Smooth muscle cell (in vitro differentiated cells): ENCODE measurements around the gene RIBC2. TPM values are rescaled to one million over a fixed set of nuclear protein-coding genes. Genes with fewer than 3 reads are reported as not detected.

ENCODE experiments used
- DNase-seq: peaks from one replicate; lab custom pipeline; 2025; ENCODE audit not compliant: unreplicated experiment; lab: John Stamatoyannopoulos, UW
- H2AFZ ChIP-seq: fragments of 200-600 bp; sonication (generic); 2 replicates; pipeline ENCODE4 v1.6.0; 2016; ENCODE audit warnings: antibody characterized with exemption, low read depth, mild to moderate bottlenecking
- H3F3A ChIP-seq: fragments of 200-600 bp; sonication (generic); 2 replicates; pipeline ENCODE4 v1.6.0; 2017; ENCODE audit warnings: antibody characterized with exemption, low read depth
- H3K27ac ChIP-seq: fragments of 200-600 bp; sonication (generic); 2 replicates; pipeline ENCODE4 v1.5.1; 2016; ENCODE audit warnings: low read depth, mild to moderate bottlenecking
- H3K27me3 ChIP-seq: fragments of 200-600 bp; sonication (generic); 2 replicates; pipeline ENCODE4 v1.6.1; 2016; ENCODE audit warnings: low read depth, mild to moderate bottlenecking
- H3K36me3 ChIP-seq: fragments of 200-600 bp; sonication (generic); 2 replicates; pipeline ENCODE4 v1.5.1; 2016; ENCODE audit warnings: low read depth
- H3K4me1 ChIP-seq: fragments of 200-600 bp; sonication (generic); 2 replicates; pipeline ENCODE4 v1.5.1; 2016; ENCODE audit warnings: low read depth
- H3K4me2 ChIP-seq: fragments of 200-600 bp; sonication (generic); 2 replicates; pipeline ENCODE4 v1.6.0; 2016; ENCODE audit warnings: mild to moderate bottlenecking
- H3K4me3 ChIP-seq: fragments of 200-600 bp; sonication (generic); 2 replicates; pipeline ENCODE4 v1.5.1; 2016; ENCODE audit warnings: mild to moderate bottlenecking
- H3K79me2 ChIP-seq: fragments of 200-600 bp; sonication (generic); 2 replicates; pipeline ENCODE4 v1.6.0; 2016; ENCODE audit warnings: low read depth, mild to moderate bottlenecking
- H3K9ac ChIP-seq: fragments of 200-600 bp; sonication (generic); 2 replicates; pipeline ENCODE4 v1.6.0; 2016; ENCODE audit warnings: low read depth
- H3K9me3 ChIP-seq: fragments of 200-600 bp; sonication (generic); replicated peaks from 2 replicates; pipeline ENCODE4 v1.5.1; 2016; ENCODE audit warnings: low read depth
- H4K20me1 ChIP-seq: fragments of 200-600 bp; sonication (generic); 2 replicates; pipeline ENCODE4 v1.6.0; 2016; ENCODE audit warnings: low read depth
- CTCF ChIP-seq: fragments of 200-600 bp; sonication (generic); IDR thresholded peaks from 2 replicates; pipeline ENCODE4 v1.5.1; 2017; ENCODE audit warnings: borderline replicate concordance, mild to moderate bottlenecking, antibody characterized with exemption; ENCODE audit not compliant: insufficient read depth, poor library complexity, severe bottlenecking
- WGBS: methylation state at CpG from one replicate; pipeline ENCODE4 v1.1.7; 2016; ENCODE audit warnings: low lambda C conversion rate; 5-methylcytosine and 5-hydroxymethylcytosine counted together
- polyA plus RNA-seq: library from polyadenylated mRNA; unstranded; fragments of >200 nt; fragmentation: Nextera tagmentation; extraction: Ambion mirVana; gene quantifications from 2 replicates; pipeline ENCODE4 v1.2.1, GENCODE V29; 2016
- total RNA-seq: library from RNA; depleted of rRNA; stranded (reverse); fragments of >200 nt; gene quantifications from 2 replicates; pipeline ENCODE4 v1.2.3, GENCODE V29; 2014

Gene RIBC2
- total and polyA plus RNA-seq, 2 experiments from 2014 or later: 1.6 to 2.6 TPM

GRCh38 chr22:45455212-45455611, 41.7 kb downstream of the RIBC2 start:
- no peak for TF ChIP-seq CTCF
- Histone ChIP-seq H2AFZ (no peak overlapping the region), H3K9ac (no peak overlapping the region), H3K9me3 (no peaks in the 10 kb centered on the region), H3K27ac (no peak overlapping the region), H3F3A (peaks cover 4% of the 10 kb centered on the region), H3K4me1 (no peaks in the 10 kb centered on the region), H3K4me3 (no peak overlapping the region), H3K4me2 (no peak overlapping the region), H4K20me1 (no peaks in the 10 kb centered on the region), H3K27me3 (no peaks in the 10 kb centered on the region), H3K79me2 (no peaks in the 10 kb centered on the region), H3K36me3 (no peaks in the 10 kb centered on the region)
- WGBS: 69% methylated on average over 14 of the region's 14 CpGs
- DNase-seq: no peak

- no peak overlapping the region for H3K4me2 ChIP-seq
- H3K79me2 ChIP-seq: no peaks in the 10 kb centered on the region
- 85% methylated on average over 4 of the region's 4 CpGs for WGBS
- no peak overlapping the region for H3K27ac ChIP-seq
- H3K9ac ChIP-seq: no peak overlapping the region
- no peaks in the 10 kb centered on the region for H4K20me1 ChIP-seq
- no peak for TF ChIP-seq CTCF
- no peaks in the 10 kb centered on the region for H3K36me3 ChIP-seq
- no peak overlapping the region for H3K4me3 ChIP-seq
- peaks cover 4% of the 10 kb centered on the region for H3F3A ChIP-seq
- H2AFZ ChIP-seq: no peak overlapping the region
- H3K9me3 ChIP-seq: no peaks in the 10 kb centered on the region
- no peaks in the 10 kb centered on the region for H3K27me3 ChIP-seq
- H3K4me1 ChIP-seq: no peaks in the 10 kb centered on the region
- no peak for DNase-seq
Measured at GRCh38 chr22:45455621-45456020, 42.1 kb downstream of the RIBC2 start.

- DNase-seq: no peak
- Histone ChIP-seq H3K27me3 (no peaks in the 10 kb centered on the region), H3K36me3 (no peaks in the 10 kb centered on the region), H3K9me3 (no peaks in the 10 kb centered on the region), H3K27ac (no peak overlapping the region), H3K4me1 (no peaks in the 10 kb centered on the region), H4K20me1 (no peaks in the 10 kb centered on the region), H3F3A (peaks cover 4% of the 10 kb centered on the region), H3K79me2 (no peaks in the 10 kb centered on the region), H2AFZ (no peak overlapping the region), H3K9ac (no peak overlapping the region), H3K4me3 (no peak overlapping the region), H3K4me2 (no peak overlapping the region)
- 95% methylated on average over 8 of the region's 8 CpGs for WGBS
- TF ChIP-seq CTCF: no peak
Measured at GRCh38 chr22:45456811-45457210, 43.3 kb downstream of the RIBC2 start.

- H3K27me3 ChIP-seq: no peaks in the 10 kb centered on the region
- H3K36me3 ChIP-seq: no peaks in the 10 kb centered on the region
- H3K9ac ChIP-seq: no peak overlapping the region
- no peaks in the 10 kb centered on the region for H3K79me2 ChIP-seq
- H4K20me1 ChIP-seq: no peaks in the 10 kb centered on the region
- WGBS: 96% methylated on average over 13 of the region's 13 CpGs
- no peaks in the 10 kb centered on the region for H3K9me3 ChIP-seq
- H3K4me3 ChIP-seq: no peak overlapping the region
- H3K4me2 ChIP-seq: no peak overlapping the region
- H3K27ac ChIP-seq: no peak overlapping the region
- H3F3A ChIP-seq: peaks cover 4% of the 10 kb centered on the region
- no peaks in the 10 kb centered on the region for H3K4me1 ChIP-seq
- no peak for DNase-seq
- H2AFZ ChIP-seq: no peak overlapping the region
- no peak for TF ChIP-seq CTCF
Measured at GRCh38 chr22:45458532-45458931, 45.0 kb downstream of the RIBC2 start.
